ENCODE results near the gene RSPH4A.

Gene RSPH4A

DNA sequence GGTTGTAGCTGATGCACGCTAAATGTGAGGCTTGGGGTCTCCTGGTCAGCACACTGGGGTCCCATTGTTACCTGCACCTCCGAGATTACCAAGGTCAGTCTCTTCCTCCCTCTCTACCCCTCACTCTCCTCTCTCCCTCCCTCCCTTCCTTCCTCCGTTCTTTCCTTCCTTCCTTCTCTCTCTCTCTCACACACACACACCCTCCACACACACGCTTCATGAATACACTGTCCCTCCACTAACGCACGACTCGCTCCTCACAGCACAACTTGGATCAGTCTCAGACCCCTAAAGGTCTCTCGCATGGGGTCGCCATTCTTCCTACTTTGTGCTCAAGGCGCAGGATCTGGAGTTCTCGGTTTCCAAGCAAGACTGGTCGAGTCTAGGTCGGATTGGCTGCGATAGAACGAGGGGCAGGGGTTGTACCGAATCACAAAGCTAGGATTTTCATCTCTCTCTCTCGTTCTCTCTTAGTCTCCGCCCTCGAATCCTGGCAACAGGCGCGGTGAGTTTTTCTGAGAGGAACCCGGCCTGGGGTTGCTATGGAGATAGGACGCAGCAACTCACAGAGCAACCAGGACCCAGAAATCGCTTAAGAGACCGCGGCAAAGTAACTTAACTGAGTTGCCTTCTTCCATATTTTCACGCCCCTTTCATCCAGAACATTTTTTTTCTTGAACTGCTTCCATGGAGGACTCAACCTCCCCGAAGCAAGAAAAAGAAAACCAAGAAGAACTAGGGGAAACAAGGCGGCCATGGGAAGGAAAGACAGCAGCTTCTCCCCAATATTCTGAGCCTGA, at the start of gene RSPH4A (continued):
- TF ChIP-seq GLI2 (tag by site-specific recombination; IDR thresholded peaks at IDR 0.05; ENCODE audit: borderline replicate concordance, low read depth) (no peak), ZNF302 (tag by site-specific recombination; IDR thresholded peaks at IDR 0.05; ENCODE audit: low read depth) (no peak), KLF9 (tag by site-specific recombination; IDR thresholded peaks at IDR 0.05; ENCODE audit: low read depth) (no peak), GLIS2 (tag by site-specific recombination; IDR thresholded peaks at IDR 0.05) (peak; percentile 69; the same call in 1 of the 2 replicates), ZNF621 (tag by site-specific recombination; IDR thresholded peaks at IDR 0.05) (no peak), ZNF747 (tag by site-specific recombination; IDR thresholded peaks at IDR 0.05) (no peak), ZNF707 (tag by site-specific recombination; IDR thresholded peaks at IDR 0.05) (no peak), ZNF585B (tag by site-specific recombination; IDR thresholded peaks at IDR 0.05) (no peak), ZNF510 (tag by site-specific recombination; IDR thresholded peaks at IDR 0.05; ENCODE audit: insufficient replicate concordance) (no peak), ZFP41 (tag by site-specific recombination; IDR thresholded peaks at IDR 0.05; ENCODE audit: borderline replicate concordance) (no peak), MYNN (tag by site-specific recombination; IDR thresholded peaks at IDR 0.05; ENCODE audit: borderline replicate concordance) (peak; percentile 95), ZBTB48 (tag by site-specific recombination; IDR thresholded peaks at IDR 0.05) (peak; percentile 98), ZNF530 (tag by site-specific recombination; IDR thresholded peaks at IDR 0.05; ENCODE audit: low read depth) (no peak), ZNF785 (tag by site-specific recombination; IDR thresholded peaks at IDR 0.05) (no peak), ZNF423 (tag by site-specific recombination; IDR thresholded peaks at IDR 0.05) (no peak), ZNF112 (tag by site-specific recombination; IDR thresholded peaks at IDR 0.05) (no peak), ZNF658 (tag by site-specific recombination; IDR thresholded peaks at IDR 0.05) (no peak), EGR2 (tag by site-specific recombination; IDR thresholded peaks at IDR 0.05; ENCODE audit: low read depth) (no peak), ZNF792 (tag by site-specific recombination; IDR thresholded peaks at IDR 0.05) (no peak; the same call in 1 of the 2 replicates), ZNF600 (tag by site-specific recombination; IDR thresholded peaks at IDR 0.05) (peak; percentile 100), KLF8 (tag by site-specific recombination; IDR thresholded peaks at IDR 0.05) (no peak; the same call in 1 of the 2 replicates), ZNF292 (tag by site-specific recombination; IDR thresholded peaks at IDR 0.05; ENCODE audit: borderline replicate concordance, low read depth) (no peak), ZNF426 (tag by site-specific recombination; IDR thresholded peaks at IDR 0.05) (no peak), ZNF629 (tag by site-specific recombination; IDR thresholded peaks at IDR 0.05) (peak; percentile 39; the same call in 1 of the 2 replicates), ZNF571 (tag by site-specific recombination; IDR thresholded peaks at IDR 0.05) (no peak), ZNF169 (tag by site-specific recombination; IDR thresholded peaks at IDR 0.05) (no peak), ZBTB7A (tag by site-specific recombination; IDR thresholded peaks at IDR 0.05; ENCODE audit: low read depth) (no peak; the same call in 1 of the 2 replicates), SCRT1 (tag by site-specific recombination; IDR thresholded peaks at IDR 0.05; ENCODE audit: borderline replicate concordance) (no peak), ZNF155 (tag by site-specific recombination; IDR thresholded peaks at IDR 0.05) (no peak), ZSCAN16 (tag by site-specific recombination; IDR thresholded peaks at IDR 0.05) (peak; percentile 51; the same call in 1 of the 2 replicates), ZNF221 (tag by site-specific recombination; IDR thresholded peaks at IDR 0.05; ENCODE audit: borderline replicate concordance) (no peak), ZNF654 (tag by site-specific recombination; IDR thresholded peaks at IDR 0.05; ENCODE audit: low read depth) (peak; percentile 45)
- TF ChIP-seq, protein P1, sequence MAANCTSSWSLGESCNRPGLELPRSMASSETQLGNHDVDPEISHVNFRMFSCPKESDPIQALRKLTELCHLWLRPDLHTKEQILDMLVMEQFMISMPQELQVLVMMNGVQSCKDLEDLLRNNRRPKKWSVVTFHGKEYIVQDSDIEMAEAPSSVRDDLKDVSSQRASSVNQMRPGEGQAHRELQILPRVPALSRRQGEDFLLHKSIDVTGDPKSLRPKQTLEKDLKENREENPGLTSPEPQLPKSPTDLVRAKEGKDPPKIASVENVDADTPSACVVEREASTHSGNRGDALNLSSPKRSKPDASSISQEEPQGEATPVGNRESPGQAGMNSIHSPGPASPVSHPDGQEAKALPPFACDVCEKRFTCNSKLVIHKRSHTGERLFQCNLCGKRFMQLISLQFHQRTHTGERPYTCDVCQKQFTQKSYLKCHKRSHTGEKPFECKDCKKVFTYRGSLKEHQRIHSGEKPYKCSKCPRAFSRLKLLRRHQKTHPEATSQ (tag by site-specific recombination; IDR thresholded peaks at IDR 0.05) = no peak
- TF ChIP-seq, protein P2, sequence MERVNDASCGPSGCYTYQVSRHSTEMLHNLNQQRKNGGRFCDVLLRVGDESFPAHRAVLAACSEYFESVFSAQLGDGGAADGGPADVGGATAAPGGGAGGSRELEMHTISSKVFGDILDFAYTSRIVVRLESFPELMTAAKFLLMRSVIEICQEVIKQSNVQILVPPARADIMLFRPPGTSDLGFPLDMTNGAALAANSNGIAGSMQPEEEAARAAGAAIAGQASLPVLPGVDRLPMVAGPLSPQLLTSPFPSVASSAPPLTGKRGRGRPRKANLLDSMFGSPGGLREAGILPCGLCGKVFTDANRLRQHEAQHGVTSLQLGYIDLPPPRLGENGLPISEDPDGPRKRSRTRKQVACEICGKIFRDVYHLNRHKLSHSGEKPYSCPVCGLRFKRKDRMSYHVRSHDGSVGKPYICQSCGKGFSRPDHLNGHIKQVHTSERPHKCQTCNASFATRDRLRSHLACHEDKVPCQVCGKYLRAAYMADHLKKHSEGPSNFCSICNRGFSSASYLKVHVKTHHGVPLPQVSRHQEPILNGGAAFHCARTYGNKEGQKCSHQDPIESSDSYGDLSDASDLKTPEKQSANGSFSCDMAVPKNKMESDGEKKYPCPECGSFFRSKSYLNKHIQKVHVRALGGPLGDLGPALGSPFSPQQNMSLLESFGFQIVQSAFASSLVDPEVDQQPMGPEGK (tag by site-specific recombination; IDR thresholded peaks at IDR 0.05) = peak; percentile 42; the same call in 1 of the 2 replicates
- TF ChIP-seq, protein P3, sequence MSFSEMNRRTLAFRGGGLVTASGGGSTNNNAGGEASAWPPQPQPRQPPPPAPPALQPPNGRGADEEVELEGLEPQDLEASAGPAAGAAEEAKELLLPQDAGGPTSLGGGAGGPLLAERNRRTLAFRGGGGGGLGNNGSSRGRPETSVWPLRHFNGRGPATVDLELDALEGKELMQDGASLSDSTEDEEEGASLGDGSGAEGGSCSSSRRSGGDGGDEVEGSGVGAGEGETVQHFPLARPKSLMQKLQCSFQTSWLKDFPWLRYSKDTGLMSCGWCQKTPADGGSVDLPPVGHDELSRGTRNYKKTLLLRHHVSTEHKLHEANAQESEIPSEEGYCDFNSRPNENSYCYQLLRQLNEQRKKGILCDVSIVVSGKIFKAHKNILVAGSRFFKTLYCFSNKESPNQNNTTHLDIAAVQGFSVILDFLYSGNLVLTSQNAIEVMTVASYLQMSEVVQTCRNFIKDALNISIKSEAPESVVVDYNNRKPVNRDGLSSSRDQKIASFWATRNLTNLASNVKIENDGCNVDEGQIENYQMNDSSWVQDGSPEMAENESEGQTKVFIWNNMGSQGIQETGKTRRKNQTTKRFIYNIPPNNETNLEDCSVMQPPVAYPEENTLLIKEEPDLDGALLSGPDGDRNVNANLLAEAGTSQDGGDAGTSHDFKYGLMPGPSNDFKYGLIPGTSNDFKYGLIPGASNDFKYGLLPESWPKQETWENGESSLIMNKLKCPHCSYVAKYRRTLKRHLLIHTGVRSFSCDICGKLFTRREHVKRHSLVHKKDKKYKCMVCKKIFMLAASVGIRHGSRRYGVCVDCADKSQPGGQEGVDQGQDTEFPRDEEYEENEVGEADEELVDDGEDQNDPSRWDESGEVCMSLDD (tag by site-specific recombination; IDR thresholded peaks at IDR 0.05) = no peak; the same call in 1 of the 2 replicates
